ENCODE measurements around the gene C2CD4D. TPM values are rescaled to one million over a fixed set of nuclear protein-coding genes. Genes with fewer than 3 reads are reported as not detected.

Gene C2CD4D
- total RNA-seq, 2 donors from 2014 or later: 0.44 to 0.82 TPM

DNA sequence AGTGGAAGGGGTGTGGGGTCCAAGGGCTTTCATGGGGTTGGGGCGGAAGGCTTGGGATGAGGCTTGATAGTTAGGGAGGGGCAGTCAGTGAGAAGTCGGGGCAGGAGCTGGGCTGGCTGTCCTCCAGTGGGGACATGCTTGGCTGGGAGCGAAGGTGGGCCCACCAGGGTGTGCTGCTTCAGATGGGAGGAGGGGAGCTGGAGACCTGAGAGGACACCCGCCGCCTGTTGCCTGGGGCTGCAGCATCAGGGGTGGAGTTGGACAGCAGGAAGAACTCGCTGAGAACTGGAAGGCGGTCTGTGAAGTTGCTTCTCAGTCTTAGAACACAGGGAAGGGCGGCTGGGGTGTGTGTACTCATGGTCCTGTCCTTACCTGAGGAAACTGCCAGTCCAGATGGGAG lies 12.3 kb upstream of the C2CD4D start:
- H3K27me3 Mint-ChIP-seq (ENCODE audit: insufficient read depth): peaks cover 32% of the 10 kb centered on the region
- H3K36me3 ChIP-seq (ENCODE audit: control insufficient read depth, insufficient read depth, low read length): no peaks in the 10 kb centered on the region
- H3K27ac Mint-ChIP-seq: no peak overlapping the region
- H3K9ac ChIP-seq (ENCODE audit: extremely low read depth, low read length, poor library complexity, severe bottlenecking): no peak overlapping the region
- H3K4me3 Mint-ChIP-seq: no peak overlapping the region
- WGBS, 2 experiments (ENCODE audit: insufficient coverage in 1 of 2, insufficient read length in 1 of 2): 92% methylated on average over 5 to 8 of the region's 8 CpGs
- DNase-seq: peak; percentile 42
- no peaks in the 10 kb centered on the region for H3K4me1 ChIP-seq (ENCODE audit: control insufficient read depth, insufficient read depth, low read length)
- no peaks in the 10 kb centered on the region for H3K9me3 Mint-ChIP-seq
- H3K27ac ChIP-seq (ENCODE audit: low read depth, low read length): no peak overlapping the region
- H3K9me3 ChIP-seq (ENCODE audit: control insufficient read depth, low read length): no peaks in the 10 kb centered on the region
- no peaks in the 10 kb centered on the region for H3K4me1 Mint-ChIP-seq
- H3K36me3 Mint-ChIP-seq (ENCODE audit: low read depth): no peaks in the 10 kb centered on the region
- TF ChIP-seq, protein P1, sequence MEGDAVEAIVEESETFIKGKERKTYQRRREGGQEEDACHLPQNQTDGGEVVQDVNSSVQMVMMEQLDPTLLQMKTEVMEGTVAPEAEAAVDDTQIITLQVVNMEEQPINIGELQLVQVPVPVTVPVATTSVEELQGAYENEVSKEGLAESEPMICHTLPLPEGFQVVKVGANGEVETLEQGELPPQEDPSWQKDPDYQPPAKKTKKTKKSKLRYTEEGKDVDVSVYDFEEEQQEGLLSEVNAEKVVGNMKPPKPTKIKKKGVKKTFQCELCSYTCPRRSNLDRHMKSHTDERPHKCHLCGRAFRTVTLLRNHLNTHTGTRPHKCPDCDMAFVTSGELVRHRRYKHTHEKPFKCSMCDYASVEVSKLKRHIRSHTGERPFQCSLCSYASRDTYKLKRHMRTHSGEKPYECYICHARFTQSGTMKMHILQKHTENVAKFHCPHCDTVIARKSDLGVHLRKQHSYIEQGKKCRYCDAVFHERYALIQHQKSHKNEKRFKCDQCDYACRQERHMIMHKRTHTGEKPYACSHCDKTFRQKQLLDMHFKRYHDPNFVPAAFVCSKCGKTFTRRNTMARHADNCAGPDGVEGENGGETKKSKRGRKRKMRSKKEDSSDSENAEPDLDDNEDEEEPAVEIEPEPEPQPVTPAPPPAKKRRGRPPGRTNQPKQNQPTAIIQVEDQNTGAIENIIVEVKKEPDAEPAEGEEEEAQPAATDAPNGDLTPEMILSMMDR (conservative IDR thresholded peaks at IDR 0.05): no peak
- no peaks in the 10 kb centered on the region for H3K27me3 ChIP-seq (ENCODE audit: control insufficient read depth, insufficient read depth, low read length, poor library complexity, severe bottlenecking)
- no peak overlapping the region for H3K4me3 ChIP-seq (ENCODE audit: low read length)

DNA sequence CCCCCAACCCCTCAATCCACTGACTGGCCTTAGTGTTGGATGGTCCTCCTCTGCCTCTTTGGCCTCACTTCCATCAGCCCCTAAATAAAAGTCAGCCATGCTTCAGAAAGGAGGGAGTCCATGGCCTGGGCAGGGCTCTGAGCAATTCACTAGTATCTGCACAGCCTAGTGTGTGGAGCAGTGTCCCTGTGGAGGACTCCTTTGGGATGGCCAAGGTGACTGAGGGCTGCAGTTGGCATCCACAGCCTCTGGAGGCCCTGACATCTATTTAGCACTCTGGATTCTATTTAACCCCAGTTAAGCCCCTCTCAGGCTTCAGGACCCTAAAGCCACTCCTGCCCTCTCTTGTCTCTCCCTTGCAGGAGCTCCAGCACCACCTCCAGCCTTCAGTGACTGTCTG lies 10.3 kb upstream of the C2CD4D start:
- Mint-ChIP-seq H3K4me3 (no peak overlapping the region), H3K27me3 (ENCODE audit: insufficient read depth) (peaks cover 26% of the 10 kb centered on the region), H3K27ac (no peak overlapping the region), H3K9me3 (no peaks in the 10 kb centered on the region), H3K36me3 (ENCODE audit: low read depth) (no peaks in the 10 kb centered on the region), H3K4me1 (peaks cover 9% of the 10 kb centered on the region)
- Histone ChIP-seq H3K9ac (ENCODE audit: extremely low read depth, low read length, poor library complexity, severe bottlenecking) (no peak overlapping the region), H3K4me1 (ENCODE audit: control insufficient read depth, insufficient read depth, low read length) (peaks cover 4% of the 10 kb centered on the region), H3K27ac (ENCODE audit: low read depth, low read length) (no peak overlapping the region), H3K9me3 (ENCODE audit: control insufficient read depth, low read length) (no peaks in the 10 kb centered on the region), H3K27me3 (ENCODE audit: control insufficient read depth, insufficient read depth, low read length, poor library complexity, severe bottlenecking) (no peaks in the 10 kb centered on the region), H3K36me3 (ENCODE audit: control insufficient read depth, insufficient read depth, low read length) (no peaks in the 10 kb centered on the region), H3K4me3 (ENCODE audit: low read length) (no peak overlapping the region)
- peak; percentile 17 for DNase-seq
- TF ChIP-seq, protein P1 (conservative IDR thresholded peaks at IDR 0.05): no peak

DNA sequence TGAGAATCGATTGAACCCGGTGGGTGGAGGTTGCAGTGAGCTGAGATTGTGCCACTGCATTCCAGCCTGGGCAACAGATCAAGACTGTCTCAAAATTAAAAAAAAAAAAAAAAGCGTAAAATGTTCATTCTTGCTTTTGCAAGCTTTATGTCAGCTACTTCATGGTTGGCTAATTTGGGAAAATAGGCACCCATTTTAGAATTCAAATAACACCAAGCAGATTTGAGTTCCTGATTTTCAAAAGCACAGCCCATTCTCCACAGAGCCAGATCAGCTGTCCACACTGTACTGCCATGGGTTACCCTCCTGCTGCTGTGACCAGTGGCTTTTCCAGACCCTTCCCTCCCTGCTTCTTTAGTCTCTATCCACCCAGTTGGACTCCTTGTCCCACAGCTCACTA lies 9.5 kb upstream of the C2CD4D start:
- Mint-ChIP-seq H3K9me3 (no peaks in the 10 kb centered on the region), H3K4me3 (no peak overlapping the region), H3K36me3 (ENCODE audit: low read depth) (no peaks in the 10 kb centered on the region), H3K27me3 (ENCODE audit: insufficient read depth) (peaks cover 26% of the 10 kb centered on the region), H3K4me1 (peaks cover 9% of the 10 kb centered on the region), H3K27ac (no peak overlapping the region)
- no peaks in the 10 kb centered on the region for H3K9me3 ChIP-seq (ENCODE audit: control insufficient read depth, low read length)
- DNase-seq: peak; percentile 2
- WGBS, 2 experiments (ENCODE audit: insufficient coverage in 1 of 2, insufficient read length in 1 of 2): 88 to 94% methylated on average over 2 to 3 of the region's 3 CpGs
- no peaks in the 10 kb centered on the region for H3K36me3 ChIP-seq (ENCODE audit: control insufficient read depth, insufficient read depth, low read length)
- peaks cover 4% of the 10 kb centered on the region for H3K4me1 ChIP-seq (ENCODE audit: control insufficient read depth, insufficient read depth, low read length)
- no peaks in the 10 kb centered on the region for H3K27me3 ChIP-seq (ENCODE audit: control insufficient read depth, insufficient read depth, low read length, poor library complexity, severe bottlenecking)
- H3K9ac ChIP-seq (ENCODE audit: extremely low read depth, low read length, poor library complexity, severe bottlenecking): no peak overlapping the region
- TF ChIP-seq, protein P1 (conservative IDR thresholded peaks at IDR 0.05): no peak
- H3K27ac ChIP-seq (ENCODE audit: low read depth, low read length): no peak overlapping the region
- no peak overlapping the region for H3K4me3 ChIP-seq (ENCODE audit: low read length)
